Stimulated activated CD4-positive, alpha-beta T cell treated with anti-CD3 and anti-CD28 coated beads, Interleukin-15, amount 100 ng/mL, for 1 hour (primary cell): ENCODE results near the gene ALDH3B1.

ENCODE experiments used
- DNase-seq, 2 donors: peaks; one replicate each; pipeline ENCODE4 v3.0.0-alpha.2; 2020; ENCODE audit warnings: low read depth in 1 of 2, low spot score in 1 of 2

ALDH3B1 gene

GRCh38 chr11:68043349-68044144, 33.4 kb downstream of the ALDH3B1 start:
- no peak for DNase-seq

DNA sequence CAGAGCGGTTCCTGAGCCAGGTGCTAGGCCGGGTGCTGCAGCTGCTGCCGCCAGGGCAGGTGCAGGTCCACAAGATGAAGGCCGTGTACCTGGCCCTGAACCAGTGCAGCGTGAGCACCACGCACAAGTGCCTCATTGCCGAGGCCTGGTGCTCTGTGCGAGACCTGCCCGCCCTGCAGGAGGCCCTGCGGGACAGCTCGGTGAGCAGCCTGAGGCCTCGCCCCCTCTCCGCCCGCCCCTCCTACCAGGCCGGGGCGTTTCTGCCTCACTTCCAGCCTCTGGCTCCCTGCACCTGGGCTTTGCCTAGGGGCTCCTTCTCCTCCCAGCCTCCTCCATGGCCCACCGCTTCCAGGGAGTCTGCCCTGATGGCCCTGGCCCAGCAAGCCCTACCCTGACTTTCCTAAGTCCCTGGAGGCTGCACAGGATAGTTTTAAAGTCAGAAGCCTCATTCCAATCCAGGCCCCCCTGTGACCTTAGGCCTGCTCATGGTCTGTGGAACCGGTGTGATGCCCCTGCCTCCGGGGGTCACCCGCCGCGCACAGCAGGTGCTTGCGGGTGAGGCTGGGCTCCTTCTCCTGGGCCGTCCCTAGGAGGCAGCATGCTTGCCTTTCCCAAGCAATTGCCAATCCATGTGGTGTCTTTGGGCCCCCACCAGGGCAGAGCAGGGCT, 34.2 kb downstream of the ALDH3B1 start:
- DNase-seq: no peak

GRCh38 chr11:68044898-68045351, 34.8 kb downstream of the ALDH3B1 start:
- no peak for DNase-seq

- DNase-seq: no peak
These were observed 37.5 kb downstream of the ALDH3B1 start for GRCh38 chr11:68047437-68048290.

- DNase-seq: no peak
These were observed 38.8 kb downstream of the ALDH3B1 start for GRCh38 chr11:68048681-68049508.

DNA sequence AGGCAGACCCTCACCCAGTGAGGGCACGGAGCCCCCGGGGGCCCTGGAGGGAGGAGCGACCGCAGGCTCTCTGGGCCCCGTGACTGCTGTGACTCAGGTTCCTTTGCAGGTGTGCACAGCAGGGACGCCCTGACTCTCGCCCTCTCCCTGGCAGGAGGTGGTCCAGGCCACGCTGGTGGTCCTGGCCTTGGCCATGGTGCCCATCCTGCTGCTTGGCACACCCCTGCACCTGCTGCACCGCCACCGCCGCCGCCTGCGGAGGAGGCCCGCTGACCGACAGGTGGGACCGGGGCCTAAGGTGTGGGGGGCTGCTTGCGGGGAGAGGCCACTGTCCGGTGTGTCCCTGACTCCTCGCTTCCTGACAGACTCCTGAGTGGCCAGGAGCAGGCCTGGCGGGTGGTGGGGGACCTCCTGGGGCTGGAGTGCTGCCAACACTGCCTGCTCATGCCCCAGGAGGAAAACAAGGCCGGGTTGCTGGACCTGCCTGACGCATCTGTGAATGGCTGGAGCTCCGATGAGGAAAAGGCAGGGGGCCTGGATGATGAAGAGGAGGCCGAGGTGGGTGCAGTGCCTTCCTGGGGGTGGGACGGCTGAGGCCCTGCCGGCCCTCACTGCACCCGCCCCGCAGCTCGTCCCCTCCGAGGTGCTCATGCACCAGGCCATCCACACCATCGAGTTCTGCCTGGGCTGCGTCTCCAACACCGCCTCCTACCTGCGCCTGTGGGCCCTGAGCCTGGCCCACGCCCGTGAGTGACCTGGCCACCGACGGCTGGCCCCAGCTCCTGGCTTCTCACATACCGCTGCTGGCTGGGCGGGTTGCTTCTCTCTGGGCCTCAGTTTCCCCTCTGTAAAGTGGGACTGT, 39.6 kb downstream of the ALDH3B1 start:
- DNase-seq: no peak

- DNase-seq: no peak
These were observed 40.3 kb downstream of the ALDH3B1 start for GRCh38 chr11:68050371-68050841.

GRCh38 chr11:68051191-68052136, 41.3 kb downstream of the ALDH3B1 start:
- no peak for DNase-seq

- no peak for DNase-seq
These were observed 42.2 kb downstream of the ALDH3B1 start for GRCh38 chr11:68052137-68052873.

GRCh38 chr11:68053117-68053516, 43.0 kb downstream of the ALDH3B1 start:
- DNase-seq: no peak

DNA sequence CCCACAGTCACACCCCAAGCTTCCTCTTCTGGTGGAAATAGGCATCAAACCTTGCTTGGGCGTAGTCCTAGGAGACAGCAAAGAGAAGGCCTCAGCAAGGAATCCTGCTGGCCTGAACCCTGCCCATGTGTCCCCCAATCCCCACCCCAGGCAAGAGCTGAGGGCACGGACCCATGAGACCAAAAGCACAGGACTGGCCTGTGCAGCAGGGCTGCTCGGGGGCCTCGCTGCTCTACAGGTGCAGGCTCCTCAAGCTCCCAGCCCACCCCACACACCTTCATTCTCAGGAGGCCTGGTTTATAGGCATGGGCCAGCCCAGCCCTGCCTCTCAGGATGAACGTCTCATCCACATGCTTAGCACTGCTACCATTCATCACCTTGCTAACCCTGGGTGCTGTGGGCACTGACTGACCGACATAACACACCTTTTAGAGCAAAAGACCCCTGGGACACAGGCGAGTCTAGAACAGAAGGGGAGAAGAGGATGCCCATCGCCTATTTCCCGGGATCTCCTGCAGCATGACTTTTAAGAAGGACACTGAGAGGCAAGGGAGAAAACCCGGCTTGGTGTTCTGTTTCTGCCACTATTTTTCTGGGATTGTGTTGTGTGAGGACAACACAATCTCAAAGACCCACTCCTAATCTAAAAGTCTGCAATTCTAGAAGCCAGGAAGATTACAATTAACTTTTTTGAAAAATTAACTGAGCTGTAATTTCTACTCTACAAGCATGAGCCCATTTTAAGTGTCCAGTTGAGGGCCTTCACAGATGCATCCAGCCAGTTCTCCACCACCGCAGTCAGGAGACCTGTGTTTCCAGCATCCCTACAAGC, 44.1 kb downstream of the ALDH3B1 start:
- DNase-seq: no peak

DNA sequence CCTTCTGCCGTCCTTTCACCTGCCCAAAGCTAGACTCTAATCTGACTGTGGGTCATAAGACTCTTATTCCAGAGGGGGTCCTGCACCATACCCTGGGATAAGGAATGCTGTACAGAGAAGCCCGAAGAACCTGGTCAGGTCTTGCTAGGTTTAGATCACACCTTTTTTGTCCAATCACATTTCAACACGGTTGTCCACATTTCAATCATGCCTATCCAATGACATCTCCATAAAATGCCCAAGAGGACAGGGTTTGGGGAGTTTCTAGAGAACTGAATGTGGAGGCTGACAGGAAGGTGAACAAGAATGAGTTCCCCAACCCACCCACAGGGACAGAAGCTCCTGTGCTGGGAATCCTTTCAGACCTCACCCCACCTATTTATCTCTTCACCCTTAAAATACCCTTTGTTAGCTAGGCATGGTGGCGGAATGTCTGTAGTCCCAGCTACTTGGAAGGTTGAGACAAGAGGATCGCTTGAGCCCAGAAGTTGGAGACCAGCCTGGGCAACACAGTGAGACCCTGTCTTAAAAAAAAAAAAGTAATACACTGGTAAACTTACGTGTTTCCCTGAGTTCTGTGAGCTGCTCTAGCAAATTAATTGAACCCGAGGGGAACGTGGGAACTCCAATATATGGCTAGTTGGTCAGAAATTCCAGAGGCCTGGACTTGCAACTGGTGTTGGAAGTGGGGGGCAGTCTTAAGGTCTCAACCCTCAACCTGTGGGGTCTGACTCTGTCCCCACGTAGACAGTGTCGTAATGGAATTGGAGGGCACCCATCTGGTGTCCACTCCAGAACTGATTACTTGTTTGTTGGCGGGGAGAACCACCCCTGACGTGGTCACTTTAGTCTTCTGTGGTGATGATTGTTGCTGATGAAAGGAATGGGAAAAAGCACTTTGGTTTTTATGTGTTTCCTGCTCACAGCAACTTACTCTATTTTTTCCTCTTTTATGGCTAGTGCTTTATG, 46.5 kb downstream of the ALDH3B1 start:
- DNase-seq: no peak

GRCh38 chr11:68057807-68058206, 47.7 kb downstream of the ALDH3B1 start:
- no peak for DNase-seq

DNA sequence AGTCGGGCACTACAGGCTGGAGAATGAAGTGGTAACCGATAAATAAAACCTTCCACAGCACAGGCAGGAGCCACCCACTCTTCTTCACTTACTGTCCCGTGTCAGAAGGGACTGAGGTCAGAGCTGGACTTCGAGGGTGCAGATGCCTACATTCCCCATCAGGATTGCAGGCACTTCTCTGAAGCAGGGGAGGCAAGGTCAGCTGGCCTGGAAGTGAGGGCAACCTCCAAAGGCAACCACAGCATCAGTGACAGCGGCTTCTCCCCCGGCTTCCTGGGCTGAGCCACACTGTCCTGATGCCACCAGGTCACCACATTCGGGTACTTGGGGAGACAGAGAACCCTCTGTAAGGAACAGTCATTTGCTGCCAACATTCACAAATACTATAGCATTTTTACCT, 51.4 kb downstream of the ALDH3B1 start:
- no peak for DNase-seq

DNA sequence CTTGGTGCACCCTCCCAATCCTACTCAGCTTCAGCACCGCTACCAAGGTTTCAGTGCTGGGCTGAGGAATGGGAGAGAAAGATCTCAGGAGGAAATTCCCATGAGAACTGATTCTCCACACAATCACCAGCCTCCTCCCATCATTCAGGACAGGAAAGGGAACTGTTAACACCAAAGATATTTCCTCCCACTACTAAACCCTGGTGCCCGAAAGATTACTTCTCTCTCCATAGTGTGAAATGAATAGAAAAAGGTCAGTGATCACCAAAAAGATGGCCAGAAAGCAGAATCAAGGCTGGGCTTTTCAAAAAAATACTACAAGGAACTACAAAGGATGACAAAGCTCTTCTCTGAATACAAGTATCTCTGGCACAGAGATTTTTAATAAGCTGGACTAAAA, 54.8 kb downstream of the ALDH3B1 start:
- DNase-seq: no peak

GRCh38 chr11:68065841-68066240, 55.7 kb downstream of the ALDH3B1 start:
- no peak for DNase-seq
